ENCODE results near the gene NME7.

DNA sequence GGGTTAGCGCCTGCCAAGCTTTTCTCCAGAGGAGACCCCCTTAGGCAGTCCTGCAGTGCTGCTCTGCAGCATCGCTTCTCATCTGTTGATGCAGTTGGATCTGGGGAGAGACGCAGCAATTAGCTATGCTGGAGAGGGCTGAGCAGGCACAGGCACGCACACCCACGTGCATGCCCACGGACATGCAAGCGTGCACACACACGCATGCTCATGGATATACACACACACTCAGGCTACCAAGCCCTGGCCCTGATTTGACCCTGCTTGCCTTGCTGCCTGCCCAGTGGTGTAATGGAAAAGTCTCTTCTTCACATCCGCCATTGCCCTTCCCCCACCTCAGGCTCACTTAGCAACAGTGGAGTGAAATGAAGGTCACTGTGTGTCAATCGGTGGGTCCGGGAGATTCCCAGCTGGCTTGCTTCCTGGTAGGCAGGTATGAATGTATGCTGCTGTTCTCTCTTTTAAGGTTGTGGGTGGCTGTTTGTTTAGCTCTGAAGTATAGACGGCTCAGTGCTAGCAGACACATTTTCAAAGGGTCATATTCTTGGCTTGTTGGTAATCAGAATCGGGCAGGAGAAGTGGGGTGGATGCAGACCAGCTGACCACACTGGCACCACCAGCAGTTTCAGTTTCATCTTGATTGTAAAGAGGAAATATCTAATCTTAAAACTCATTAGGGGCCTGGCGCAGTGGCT lies 251.6 kb downstream of the NME7 start:
- no peak for TF ChIP-seq POLR2A (IDR thresholded peaks at IDR 0.05)
- TF ChIP-seq, protein P1, sequence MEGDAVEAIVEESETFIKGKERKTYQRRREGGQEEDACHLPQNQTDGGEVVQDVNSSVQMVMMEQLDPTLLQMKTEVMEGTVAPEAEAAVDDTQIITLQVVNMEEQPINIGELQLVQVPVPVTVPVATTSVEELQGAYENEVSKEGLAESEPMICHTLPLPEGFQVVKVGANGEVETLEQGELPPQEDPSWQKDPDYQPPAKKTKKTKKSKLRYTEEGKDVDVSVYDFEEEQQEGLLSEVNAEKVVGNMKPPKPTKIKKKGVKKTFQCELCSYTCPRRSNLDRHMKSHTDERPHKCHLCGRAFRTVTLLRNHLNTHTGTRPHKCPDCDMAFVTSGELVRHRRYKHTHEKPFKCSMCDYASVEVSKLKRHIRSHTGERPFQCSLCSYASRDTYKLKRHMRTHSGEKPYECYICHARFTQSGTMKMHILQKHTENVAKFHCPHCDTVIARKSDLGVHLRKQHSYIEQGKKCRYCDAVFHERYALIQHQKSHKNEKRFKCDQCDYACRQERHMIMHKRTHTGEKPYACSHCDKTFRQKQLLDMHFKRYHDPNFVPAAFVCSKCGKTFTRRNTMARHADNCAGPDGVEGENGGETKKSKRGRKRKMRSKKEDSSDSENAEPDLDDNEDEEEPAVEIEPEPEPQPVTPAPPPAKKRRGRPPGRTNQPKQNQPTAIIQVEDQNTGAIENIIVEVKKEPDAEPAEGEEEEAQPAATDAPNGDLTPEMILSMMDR (IDR thresholded peaks at IDR 0.05): no peak
